Activated naive CD8-positive, alpha-beta T cell treated with anti-CD3 and anti-CD28 coated beads, Interleukin-2, amount 50 U/mL, for 24 hours (primary cell): ENCODE results near the gene PXYLP1.
"Not testable (repeated sequence)": the region's sequence is repeated elsewhere in the genome, so short reads cannot be mapped to it uniquely, and the experiment has no call there.

Experiments used
- ATAC-seq: fragments of 150-1000 bp; cut with Tn5 transposase; one replicate; pipeline ENCODE4 v1.10.0; 2021
- DNase-seq: peaks from one replicate; pipeline ENCODE4 v3.0.0; 2021
- H3K27ac Mint-ChIP-seq: one replicate; pipeline ENCODE4 v1.8.0; 2021; ENCODE audit warnings: mild to moderate bottlenecking, mixed read lengths
- H3K27me3 Mint-ChIP-seq: one replicate; pipeline ENCODE4 v1.8.0; 2021; ENCODE audit warnings: mixed read lengths
- H3K36me3 Mint-ChIP-seq: one replicate; pipeline ENCODE4 v1.8.0; 2021; ENCODE audit warnings: low read depth, mixed read lengths
- H3K4me1 Mint-ChIP-seq: one replicate; pipeline ENCODE4 v1.8.0; 2021; ENCODE audit warnings: mixed read lengths
- H3K4me3 Mint-ChIP-seq: one replicate; pipeline ENCODE4 v1.8.0; 2021; ENCODE audit warnings: mild to moderate bottlenecking, moderate library complexity, mixed read lengths
- H3K9me3 Mint-ChIP-seq: one replicate; pipeline ENCODE4 v1.8.0; 2021; ENCODE audit warnings: mixed read lengths

The PXYLP1 gene

GRCh38 chr3:141231101-141231951 is at the start of gene PXYLP1:
TSS of gene PXYLP1 (plus strand) at chr3:141231825. CDS start at chr3:141260176, 28,351 bp downstream.
- peaks cover 44% of the 10 kb centered on the region for H3K4me1 Mint-ChIP-seq
- peaks cover 5% of the 10 kb centered on the region for H3K36me3 Mint-ChIP-seq
- ATAC-seq (peak; percentile 94), DNase-seq (peak; percentile 92)
- H3K27me3 Mint-ChIP-seq, result no peaks in the 10 kb centered on the region
- H3K9me3 Mint-ChIP-seq, result no peaks in the 10 kb centered on the region
- H3K4me3 Mint-ChIP-seq, result peak within 1 kb of the TSS; percentile 86
- peak within 1 kb of the TSS; percentile 95 for H3K27ac Mint-ChIP-seq

- ATAC-seq (no peak), DNase-seq (no peak)
- peaks cover 10% of the 10 kb centered on the region for H3K9me3 Mint-ChIP-seq
- no peaks in the 10 kb centered on the region for H3K4me1 Mint-ChIP-seq
- H3K4me3 Mint-ChIP-seq, result no peak overlapping the region
- H3K36me3 Mint-ChIP-seq, result no peaks in the 10 kb centered on the region
- H3K27me3 Mint-ChIP-seq, result peaks cover 2% of the 10 kb centered on the region
- H3K27ac Mint-ChIP-seq, result no peak overlapping the region
Observed at GRCh38 chr3:141183606-141184005, 48.0 kb upstream of the PXYLP1 start.

- DNase-seq (no peak), ATAC-seq (no peak)
- Mint-ChIP-seq H3K4me3 (no peak overlapping the region), H3K27me3 (peaks cover 2% of the 10 kb centered on the region), H3K27ac (no peak overlapping the region), H3K4me1 (no peaks in the 10 kb centered on the region), H3K36me3 (no peaks in the 10 kb centered on the region), H3K9me3 (peaks cover 10% of the 10 kb centered on the region)
Observed at GRCh38 chr3:141184430-141184829, 47.2 kb upstream of the PXYLP1 start.

- Mint-ChIP-seq H3K27me3 (peaks cover 14% of the 10 kb centered on the region), H3K4me1 (peaks cover 9% of the 10 kb centered on the region), H3K4me3 (no peak overlapping the region), H3K27ac (no peak overlapping the region), H3K36me3 (no peaks in the 10 kb centered on the region), H3K9me3 (no peaks in the 10 kb centered on the region)
- ATAC-seq, result no peak
- no peak for DNase-seq
Observed at GRCh38 chr3:141191097-141191749, 40.4 kb upstream of the PXYLP1 start.

GRCh38 chr3:141192345-141192744 is 39.3 kb upstream of the PXYLP1 start:
- Mint-ChIP-seq H3K27me3 (peaks cover 16% of the 10 kb centered on the region), H3K27ac (no peak overlapping the region), H3K4me1 (peaks cover 9% of the 10 kb centered on the region), H3K36me3 (no peaks in the 10 kb centered on the region), H3K9me3 (no peaks in the 10 kb centered on the region), H3K4me3 (no peak overlapping the region)
- DNase-seq (peak; percentile 98), ATAC-seq (peak; percentile 99)

GRCh38 chr3:141193066-141193830 is 38.4 kb upstream of the PXYLP1 start:
- DNase-seq, result no peak
- no peak for ATAC-seq
- Mint-ChIP-seq H3K4me1 (peaks cover 9% of the 10 kb centered on the region), H3K27ac (no peak overlapping the region), H3K4me3 (no peak overlapping the region), H3K9me3 (no peaks in the 10 kb centered on the region), H3K36me3 (no peaks in the 10 kb centered on the region), H3K27me3 (peaks cover 16% of the 10 kb centered on the region)

- DNase-seq (no peak), ATAC-seq (no peak)
- Mint-ChIP-seq H3K27ac (no peak overlapping the region), H3K4me1 (no peaks in the 10 kb centered on the region), H3K27me3 (peaks cover 5% of the 10 kb centered on the region), H3K36me3 (no peaks in the 10 kb centered on the region), H3K4me3 (no peak overlapping the region), H3K9me3 (no peaks in the 10 kb centered on the region)
Observed at GRCh38 chr3:141201122-141201521, 30.5 kb upstream of the PXYLP1 start.

GRCh38 chr3:141202682-141203081 is 28.9 kb upstream of the PXYLP1 start:
- Mint-ChIP-seq H3K27ac (no peak overlapping the region), H3K9me3 (no peaks in the 10 kb centered on the region), H3K4me1 (no peaks in the 10 kb centered on the region), H3K36me3 (no peaks in the 10 kb centered on the region), H3K4me3 (no peak overlapping the region), H3K27me3 (peaks cover 3% of the 10 kb centered on the region)
- ATAC-seq (no peak), DNase-seq (no peak)

GRCh38 chr3:141203866-141204265 is 27.8 kb upstream of the PXYLP1 start:
- no peak overlapping the region for H3K4me3 Mint-ChIP-seq
- H3K9me3 Mint-ChIP-seq, result no peaks in the 10 kb centered on the region

GRCh38 chr3:141204343-141204742 is 27.3 kb upstream of the PXYLP1 start:
- H3K4me3 Mint-ChIP-seq, result no peak overlapping the region
- H3K9me3 Mint-ChIP-seq, result no peaks in the 10 kb centered on the region
- no peak for DNase-seq
- ATAC-seq, result no peak
- H3K4me1 Mint-ChIP-seq, result no peaks in the 10 kb centered on the region
- peaks cover 3% of the 10 kb centered on the region for H3K27me3 Mint-ChIP-seq
- H3K27ac Mint-ChIP-seq, result no peak overlapping the region
- no peaks in the 10 kb centered on the region for H3K36me3 Mint-ChIP-seq

More at GRCh38 chr3:141203866-141204265, 27.8 kb upstream of the PXYLP1 start:
- Mint-ChIP-seq H3K27me3 (peaks cover 3% of the 10 kb centered on the region), H3K27ac (no peak overlapping the region), H3K4me1 (no peaks in the 10 kb centered on the region), H3K36me3 (no peaks in the 10 kb centered on the region)
- ATAC-seq (no peak), DNase-seq (no peak)

GRCh38 chr3:141211306-141211705 is 20.3 kb upstream of the PXYLP1 start:
- not testable (repeated sequence) for DNase-seq, H3K27ac Mint-ChIP-seq, H3K36me3 Mint-ChIP-seq, ATAC-seq, H3K9me3 Mint-ChIP-seq, H3K27me3 Mint-ChIP-seq, H3K4me1 Mint-ChIP-seq, H3K4me3 Mint-ChIP-seq

GRCh38 chr3:141212101-141212500 is 19.5 kb upstream of the PXYLP1 start:
- no peaks in the 10 kb centered on the region for H3K36me3 Mint-ChIP-seq
- no peak overlapping the region for H3K4me3 Mint-ChIP-seq
- H3K4me1 Mint-ChIP-seq, result no peaks in the 10 kb centered on the region
- H3K27ac Mint-ChIP-seq, result no peak overlapping the region
- ATAC-seq (no peak), DNase-seq (no peak)
- no peaks in the 10 kb centered on the region for H3K27me3 Mint-ChIP-seq
- no peaks in the 10 kb centered on the region for H3K9me3 Mint-ChIP-seq

GRCh38 chr3:141212555-141212954 is 19.1 kb upstream of the PXYLP1 start:
- H3K27me3 Mint-ChIP-seq, result peaks cover 2% of the 10 kb centered on the region
- H3K9me3 Mint-ChIP-seq, result no peaks in the 10 kb centered on the region
- H3K4me3 Mint-ChIP-seq, result no peak overlapping the region
- no peak overlapping the region for H3K27ac Mint-ChIP-seq
- H3K4me1 Mint-ChIP-seq, result no peaks in the 10 kb centered on the region
- ATAC-seq, result no peak
- DNase-seq, result no peak
- no peaks in the 10 kb centered on the region for H3K36me3 Mint-ChIP-seq

- ATAC-seq, result no peak
- Mint-ChIP-seq H3K4me3 (no peak overlapping the region), H3K27me3 (peaks cover 7% of the 10 kb centered on the region), H3K36me3 (no peaks in the 10 kb centered on the region), H3K9me3 (no peaks in the 10 kb centered on the region), H3K4me1 (no peaks in the 10 kb centered on the region), H3K27ac (no peak overlapping the region)
- no peak for DNase-seq
Observed at GRCh38 chr3:141216975-141217374, 14.7 kb upstream of the PXYLP1 start.
